GM23338 (cell line): ENCODE data around the gene SLX4IP. TPM values are rescaled to one million over a fixed set of nuclear protein-coding genes. Genes with fewer than 3 reads are reported as not detected.

Source experiments
- ATAC-seq: fragments of 200-7000 bp; cut with Tn5 transposase; 3 replicates; pipeline ENCODE4 v1.9.1; 2020
- DNase-seq: peaks from one replicate; pipeline ENCODE4 v3.0.0-alpha.2; 2015; ENCODE audit warnings: low spot score
- H2AFZ ChIP-seq: fragments of 200-600 bp; sonication (generic); 2 replicates; pipeline ENCODE4 v1.8.0; 2016; ENCODE audit warnings: antibody characterized with exemption, mild to moderate bottlenecking, moderate library complexity
- H3F3A ChIP-seq: fragments of 200-600 bp; sonication (generic); replicated peaks from 2 replicates; pipeline ENCODE4 v1.8.0; 2017; ENCODE audit warnings: antibody characterized with exemption, mixed run types, low read depth
- H3K27ac ChIP-seq: fragments of 200-600 bp; sonication (generic); 2 replicates; pipeline ENCODE4 v1.6.1; 2016; ENCODE audit warnings: low read depth
- H3K27me3 ChIP-seq: fragments of 200-600 bp; sonication (generic); 2 replicates; pipeline ENCODE4 v1.8.0; 2016; ENCODE audit warnings: mild to moderate bottlenecking, mixed run types, moderate library complexity; ENCODE audit not compliant: insufficient read depth
- H3K36me3 ChIP-seq: fragments of 200-600 bp; sonication (generic); 2 replicates; pipeline ENCODE4 v1.8.0; 2016; ENCODE audit warnings: mild to moderate bottlenecking; ENCODE audit not compliant: insufficient read depth
- H3K4me1 ChIP-seq: fragments of 200-600 bp; sonication (generic); 2 replicates; pipeline ENCODE4 v1.8.0; 2016; ENCODE audit warnings: mild to moderate bottlenecking, moderate library complexity; ENCODE audit not compliant: insufficient read depth
- H3K4me2 ChIP-seq: fragments of 200-600 bp; sonication (generic); 2 replicates; pipeline ENCODE4 v1.7.1; 2017; ENCODE audit warnings: mixed run types
- H3K4me3 ChIP-seq: fragments of 200-600 bp; sonication (generic); 2 replicates; pipeline ENCODE4 v1.6.1; 2016; ENCODE audit warnings: mixed run types
- H3K79me2 ChIP-seq: fragments of 200-600 bp; sonication (generic); replicated peaks from 2 replicates; pipeline ENCODE4 v1.8.0; 2017; ENCODE audit warnings: mild to moderate bottlenecking; ENCODE audit not compliant: insufficient read depth
- H3K9me2 ChIP-seq: fragments of 200-600 bp; sonication (generic); 2 replicates; pipeline ENCODE4 v1.8.0; 2017; ENCODE audit not compliant: insufficient read depth
- H4K20me1 ChIP-seq: fragments of 200-600 bp; sonication (generic); replicated peaks from 2 replicates; pipeline ENCODE4 v1.8.0; 2017; ENCODE audit warnings: mild to moderate bottlenecking; ENCODE audit not compliant: insufficient read depth
- H3K27ac Mint-ChIP-seq: 2 replicates; pipeline ENCODE4 v1.8.0; 2020; ENCODE audit warnings: inconsistent platforms, mild to moderate bottlenecking, moderate library complexity, mixed read lengths
- H3K27me3 Mint-ChIP-seq: 3 replicates; pipeline ENCODE4 v1.8.0; 2022; ENCODE audit warnings: low read depth, mild to moderate bottlenecking, moderate library complexity, mixed read lengths, inconsistent platforms; ENCODE audit not compliant: insufficient read depth, poor library complexity
- H3K36me3 Mint-ChIP-seq: 3 replicates; pipeline ENCODE4 v1.8.0; 2021; ENCODE audit warnings: low read depth, mild to moderate bottlenecking, inconsistent platforms, moderate library complexity, mixed read lengths
- H3K4me1 Mint-ChIP-seq: 3 replicates; pipeline ENCODE4 v1.8.0; 2020; ENCODE audit warnings: mild to moderate bottlenecking, inconsistent platforms, mixed read lengths
- H3K4me3 Mint-ChIP-seq: 3 replicates; pipeline ENCODE4 v1.8.0; 2021; ENCODE audit warnings: moderate library complexity, mild to moderate bottlenecking, inconsistent platforms, mixed read lengths
- H3K9me3 Mint-ChIP-seq: 3 replicates; pipeline ENCODE4 v1.8.0; 2020; ENCODE audit warnings: moderate library complexity, mild to moderate bottlenecking, inconsistent platforms, mixed read lengths
- CREB1 ChIP-seq: fragments of 250-450 bp; sonication (Bioruptor Pico); IDR thresholded peaks from 2 replicates; pipeline ENCODE4 v1.5.0; 2020; ENCODE audit warnings: low read depth, mild to moderate bottlenecking, moderate library complexity
- EZH2 ChIP-seq: fragments of 200-600 bp; sonication (generic); IDR thresholded peaks from one replicate; pipeline ENCODE4 v1.8.0; 2017; ENCODE audit warnings: antibody characterized with exemption, mild to moderate bottlenecking, low read depth; ENCODE audit not compliant: unreplicated experiment
- EZH2phosphoT487 ChIP-seq: fragments of 200-600 bp; sonication (generic); IDR thresholded peaks from one replicate; pipeline ENCODE4 v1.8.1; 2018; ENCODE audit warnings: antibody characterized with exemption; ENCODE audit not compliant: unreplicated experiment
- JUNB ChIP-seq: IDR thresholded peaks from one replicate; pipeline ENCODE4 v1.6.1; 2016; ENCODE audit warnings: antibody characterized with exemption; ENCODE audit not compliant: unreplicated experiment
- POLR2AphosphoS5 ChIP-seq: IDR thresholded peaks from 2 replicates; pipeline ENCODE4 v1.6.1; 2016; ENCODE audit warnings: antibody characterized with exemption, low read depth
- REST ChIP-seq: IDR thresholded peaks from one replicate; pipeline ENCODE4 v1.6.1; 2018; ENCODE audit warnings: antibody characterized with exemption; ENCODE audit not compliant: unreplicated experiment
- STAT1 ChIP-seq: IDR thresholded peaks from one replicate; pipeline ENCODE4 v1.6.1; 2016; ENCODE audit warnings: antibody characterized with exemption; ENCODE audit not compliant: unreplicated experiment
- ZNF331 ChIP-seq: fragments of 250-450 bp; sonication (Bioruptor Pico); IDR thresholded peaks from 2 replicates; pipeline ENCODE4 v1.5.0; 2020; ENCODE audit warnings: low read depth, mild to moderate bottlenecking, moderate library complexity
- polyA plus RNA-seq: library from polyadenylated mRNA; unstranded; fragments of >200 nt; fragmentation: Nextera tagmentation; extraction: Ambion mirVana; gene quantifications from 2 replicates; pipeline ENCODE4 v1.2.1, GENCODE V29; 2016
- total RNA-seq: library from RNA; depleted of rRNA; stranded (reverse); fragments of >200 nt; shearing (Covaris generic); gene quantifications from 2 replicates; pipeline ENCODE4 v1.2.3, GENCODE V29; 2014
- TF ChIP-seq, protein P1 (sequence below), 2 experiments: fragments of 200-600 bp in 1 of 2; sonication (generic) in 1 of 2; conservative IDR thresholded peaks; 2 replicates each; pipeline versions ENCODE4 v1.5.1 to v1.6.1; 2016 to 2017; ENCODE audit warnings: antibody characterized with exemption in 2 of 2, low read depth in 2 of 2, mild to moderate bottlenecking in 2 of 2, moderate library complexity in 1 of 2
- TF ChIP-seq, protein P2 (sequence below): IDR thresholded peaks from 2 replicates; pipeline ENCODE4 v1.6.1; 2016; ENCODE audit warnings: antibody characterized with exemption

SLX4IP gene
- total and polyA plus RNA-seq, 2 experiments from 2014 or later, result 9.1 to 9.8 TPM

GRCh38 chr20:10576411-10577090, 141.4 kb downstream of the SLX4IP start (continued):
- TF ChIP-seq, protein P1, sequence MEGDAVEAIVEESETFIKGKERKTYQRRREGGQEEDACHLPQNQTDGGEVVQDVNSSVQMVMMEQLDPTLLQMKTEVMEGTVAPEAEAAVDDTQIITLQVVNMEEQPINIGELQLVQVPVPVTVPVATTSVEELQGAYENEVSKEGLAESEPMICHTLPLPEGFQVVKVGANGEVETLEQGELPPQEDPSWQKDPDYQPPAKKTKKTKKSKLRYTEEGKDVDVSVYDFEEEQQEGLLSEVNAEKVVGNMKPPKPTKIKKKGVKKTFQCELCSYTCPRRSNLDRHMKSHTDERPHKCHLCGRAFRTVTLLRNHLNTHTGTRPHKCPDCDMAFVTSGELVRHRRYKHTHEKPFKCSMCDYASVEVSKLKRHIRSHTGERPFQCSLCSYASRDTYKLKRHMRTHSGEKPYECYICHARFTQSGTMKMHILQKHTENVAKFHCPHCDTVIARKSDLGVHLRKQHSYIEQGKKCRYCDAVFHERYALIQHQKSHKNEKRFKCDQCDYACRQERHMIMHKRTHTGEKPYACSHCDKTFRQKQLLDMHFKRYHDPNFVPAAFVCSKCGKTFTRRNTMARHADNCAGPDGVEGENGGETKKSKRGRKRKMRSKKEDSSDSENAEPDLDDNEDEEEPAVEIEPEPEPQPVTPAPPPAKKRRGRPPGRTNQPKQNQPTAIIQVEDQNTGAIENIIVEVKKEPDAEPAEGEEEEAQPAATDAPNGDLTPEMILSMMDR (conservative IDR thresholded peaks at IDR 0.05; ENCODE audit: low read depth in 2 of 2), result no peak
- TF ChIP-seq REST, result no peak
- TF ChIP-seq, protein P2, sequence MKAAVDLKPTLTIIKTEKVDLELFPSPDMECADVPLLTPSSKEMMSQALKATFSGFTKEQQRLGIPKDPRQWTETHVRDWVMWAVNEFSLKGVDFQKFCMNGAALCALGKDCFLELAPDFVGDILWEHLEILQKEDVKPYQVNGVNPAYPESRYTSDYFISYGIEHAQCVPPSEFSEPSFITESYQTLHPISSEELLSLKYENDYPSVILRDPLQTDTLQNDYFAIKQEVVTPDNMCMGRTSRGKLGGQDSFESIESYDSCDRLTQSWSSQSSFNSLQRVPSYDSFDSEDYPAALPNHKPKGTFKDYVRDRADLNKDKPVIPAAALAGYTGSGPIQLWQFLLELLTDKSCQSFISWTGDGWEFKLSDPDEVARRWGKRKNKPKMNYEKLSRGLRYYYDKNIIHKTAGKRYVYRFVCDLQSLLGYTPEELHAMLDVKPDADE, result no peak
- TF ChIP-seq CREB1 (CRISPR knock-in tag), result no peak
- TF ChIP-seq EZH2, result no peak
- TF ChIP-seq EZH2phosphoT487, result no peak
- TF ChIP-seq ZNF331 (CRISPR knock-in tag), result no peak
- TF ChIP-seq JUNB, result no peak
- no peak for TF ChIP-seq STAT1
- no peak for TF ChIP-seq POLR2AphosphoS5

DNA sequence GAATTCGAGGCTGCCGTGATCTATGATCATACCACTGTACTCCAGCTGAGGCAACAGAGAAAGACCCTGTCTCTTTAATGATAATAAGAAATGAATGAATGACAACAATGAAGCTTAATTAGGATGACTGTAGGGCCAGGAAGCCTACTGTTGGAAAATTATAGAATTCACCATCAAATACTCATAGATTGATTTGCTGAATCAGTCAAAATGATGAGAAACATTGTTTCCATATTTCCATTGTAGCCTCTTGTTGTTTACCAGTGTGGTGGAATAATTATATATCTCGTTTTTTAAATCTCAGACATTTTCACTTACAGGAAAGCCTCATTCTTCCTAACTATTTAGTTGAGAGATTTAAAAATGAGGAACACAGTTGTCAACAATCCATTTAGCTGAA, 142.5 kb downstream of the SLX4IP start:
- peaks cover 21% of the 10 kb centered on the region for H3K4me1 Mint-ChIP-seq
- no peak for TF ChIP-seq EZH2
- ATAC-seq (no peak), DNase-seq (no peak)
- Histone ChIP-seq H3F3A (no peaks in the 10 kb centered on the region), H3K9me2 (no peaks in the 10 kb centered on the region), H3K36me3 (no peaks in the 10 kb centered on the region), H4K20me1 (no peaks in the 10 kb centered on the region), H3K4me3 (no peak overlapping the region), H2AFZ (no peak overlapping the region), H3K4me2 (no peak overlapping the region), H3K27me3 (no peaks in the 10 kb centered on the region), H3K27ac (no peak overlapping the region), H3K4me1 (no peaks in the 10 kb centered on the region), H3K79me2 (no peaks in the 10 kb centered on the region)
- H3K36me3 Mint-ChIP-seq, result no peaks in the 10 kb centered on the region
- H3K27me3 Mint-ChIP-seq, result no peaks in the 10 kb centered on the region
- H3K9me3 Mint-ChIP-seq, result no peaks in the 10 kb centered on the region
- H3K27ac Mint-ChIP-seq, result no peak overlapping the region
- H3K4me3 Mint-ChIP-seq, result no peak overlapping the region
